Heart right ventricle (tissue), 16 donors: Measurements from ENCODE around the gene TMEM203. TPM values are rescaled to one million over a fixed set of nuclear protein-coding genes. Genes with fewer than 3 reads are reported as not detected.

ENCODE experiments used
- ATAC-seq, 8 donors: fragments of 200-7000 bp; cut with Tn5 transposase; one replicate each; pipeline ENCODE4 v1.9.1; 2020; ENCODE audit warnings: mild to moderate bottlenecking in 8 of 8, moderate library complexity in 8 of 8, moderate number of reproducible peaks in 1 of 8
- DNase-seq, 2 donors: peaks; one replicate each; pipeline ENCODE4 v3.0.0-alpha.2; 2020
- H3K27ac ChIP-seq, 10 donors: fragments of 200-600 bp; sonication (generic) in 2 of 10; one replicate each; pipeline versions ENCODE4 v1.5.0 to v1.8.0; 2020 to 2022; ENCODE audit warnings: mild to moderate bottlenecking in 3 of 10
- H3K27me3 ChIP-seq, 7 donors: fragments of 200-600 bp; one replicate each; pipeline ENCODE4 v1.8.0; 2021 to 2022; ENCODE audit warnings: mild to moderate bottlenecking in 2 of 7
- H3K36me3 ChIP-seq, 9 donors: fragments of 200-600 bp; sonication (generic) in 1 of 9; one replicate each; pipeline versions ENCODE4 v1.5.0 to v1.8.0; 2020 to 2022; ENCODE audit warnings: mild to moderate bottlenecking in 2 of 9
- H3K4me1 ChIP-seq, 9 donors: fragments of 200-600 bp; sonication (generic) in 1 of 9; one replicate each; pipeline versions ENCODE4 v1.5.0 to v1.8.0; 2020 to 2022; ENCODE audit warnings: mild to moderate bottlenecking in 4 of 9
- H3K4me3 ChIP-seq, 10 donors: fragments of 200-600 bp; sonication (generic) in 2 of 10; one replicate each; pipeline versions ENCODE4 v1.5.0 to v1.8.0; 2020 to 2022; ENCODE audit warnings: mild to moderate bottlenecking in 7 of 10, moderate library complexity in 2 of 10
- H3K9me3 ChIP-seq, 11 donors: fragments of 200-600 bp in 10 of 11; sonication (generic) in 2 of 11; one replicate each; pipeline versions ENCODE4 v1.5.0 to v1.8.0; 2013 to 2022; ENCODE audit warnings: mild to moderate bottlenecking in 2 of 11, control low read depth in 1 of 11, moderate library complexity in 1 of 11
- CTCF ChIP-seq, 9 donors: fragments of 200-600 bp; sonication (generic) in 2 of 9; IDR thresholded peaks; one replicate each; pipeline versions ENCODE4 v1.5.0 to v1.8.0; 2021 to 2022; ENCODE audit warnings: antibody characterized with exemption in 9 of 9, mild to moderate bottlenecking in 5 of 9, moderate library complexity in 1 of 9
- WGBS, 2 donors: extraction: QIAGEN DNeasy Blood & Tissue Kit; methylation state at CpG; one replicate each; pipeline ENCODE4 v1.1.7; 2013; ENCODE audit warnings: inconsistent platforms in 1 of 2; 5-methylcytosine and 5-hydroxymethylcytosine counted together
- intact Hi-C, 10 donors: fragments of 100-400 bp; cut with DNase I; formaldehyde crosslinking; loops; one replicate each; pipeline versions ENCODE4 v1.11.1 to v1.14.2; 2022
- long read RNA-seq, 3 donors: library from polyadenylated mRNA; unstranded; transcript quantifications; one replicate each; pipeline ENCODE4 v2.0.0, GENCODE V29; 2020 to 2021
- polyA plus RNA-seq, 2 donors: library from polyadenylated mRNA; stranded (reverse); fragments of 200-250 nt; gene quantifications; one replicate each; pipeline ENCODE4 v1.2.3, GENCODE V29; 2013
- total RNA-seq, 10 donors: library from RNA; stranded (reverse); fragmentation: NEBNext Ultra II Directional in 3 of 10; extraction: Animal tissue kit (Norgen Biotek cat#: 25700) in 3 of 10; gene quantifications; one replicate each; pipeline versions ENCODE4 v1.2.1 to v1.2.4, GENCODE V29; 2021 to 2023
- donor health status: Arrhythmogenic right ventricular cardiomyopathy.
- donor health status: ischemic (EF 13 %, LVEDD 7.1; RV severe dilation, severe dysfunction).
- donor health status: healthy with polysubstance abuse.
- donor health status: DM: no; HTN: yes; CAD: no.
- donor health status: DM: no; HTN: no; CAD: no.
- donor health status: ischemic (EF 25% LVEDD 6.9; RV normal size, moderate dysfunction).
- donor health status: ischemic (EF 25% LVEDD 5.7; RV mildly dilated, moderate dysfunction).
- donor health status: healthy.
- donor health status: DM: yes; HTN: yes; CAD: no.
- donor health status: Ischemic cardiomyopathy.
- donor health status: ischemic (EF 35%, LVEDD 5.7; RV mildly dilated, moderate dysfunction).
- donor health status: nonischemic (EF 11% LVEDD 7.7; RV severe dilation, severe dysfunction).
- donor health status: DM: yes; HTN: yes; CAD: no.
- donor health status: PGD.
- donor health status: ischemic (EF 29% LVEDD 5.4; RV normal size, mild dysfunction).
- donor health status: nonischemic (EF 23%, LVEDD 6.1; RV moderate dilation, normal function).

Gene TMEM203
- 10 to 100 TPM; 36.4 to 46.2 (median 41.7) TPM for total RNA-seq
- polyA plus RNA-seq: 10 to 100 TPM; 39.4 to 51.2 TPM
- long read RNA-seq, donor 1, transcript TMEM203-201 (1 exons, 1,557 nt): major isoform, 109 of 110 reads
- long read RNA-seq, donor 1, partial matches to known transcripts: 0 of 110 reads
- long read RNA-seq, donor 1, other reads (novel, unspliced or antisense): 1 of 110 reads
- long read RNA-seq, donor 2, transcript TMEM203-201 (1 exons, 1,557 nt): major isoform, 102 of 102 reads
- long read RNA-seq, donor 2, partial matches to known transcripts: 0 of 102 reads
- long read RNA-seq, donor 2, other reads (novel, unspliced or antisense): 0 of 102 reads
- long read RNA-seq, donor 3, transcript TMEM203-201 (1 exons, 1,557 nt): major isoform, 7 of 7 reads
- long read RNA-seq, donor 3, partial matches to known transcripts: 0 of 7 reads
- long read RNA-seq, donor 3, other reads (novel, unspliced or antisense): 0 of 7 reads

- Histone ChIP-seq H3K4me3 (peak within 1 kb of the TSS; percentile 31 to 96 (median 86)), H3K4me1 (peaks cover 20 to 58% (median 54%) of the 10 kb centered on the region in 9 donors), H3K27me3 (no peaks in the 10 kb centered on the region), H3K27ac (peak within 1 kb of the TSS in 9 of 10 donors; percentile 75 to 94 (median 89)), H3K9me3 (no peaks in the 10 kb centered on the region), H3K36me3 (peaks cover 0 to 23% (median 0%) of the 10 kb centered on the region in 9 donors)
- intact Hi-C loops: loop anchor here in 1 of 10 donors (1.0 kb wide), 1 partner anchor 17 kb away; the partner anchor contains the start of genes ANAPC2 and SSNA1
- DNase-seq (peak; percentile 94), ATAC-seq (peak; percentile 58 to 74 (median 66))
- 0% methylated on average over 76 to 98 of the region's 98 CpGs for WGBS, 2 donors
- TF ChIP-seq CTCF (IDR thresholded peaks at IDR 0.05): no peak
Observed at GRCh38 chr9:137205126-137206069, at the start of gene TMEM203, which contains the start of gene NDOR1. TMEM203 (minus strand) TSS chr9:137205648; CDS start chr9:137205414, 234 bp downstream. NDOR1 (plus strand) TSS chr9:137205700; CDS start chr9:137205778, 78 bp downstream.

- 1% methylated on average over 87 to 105 of the region's 105 CpGs for WGBS, 2 donors
- Histone ChIP-seq H3K9me3 (no peaks in the 10 kb centered on the region), H3K27me3 (no peaks in the 10 kb centered on the region), H3K4me3 (peak within 1 kb of the TSS; percentile 85 to 100 (median 98)), H3K27ac (peak within 1 kb of the TSS; percentile 68 to 94 (median 86)), H3K36me3 (peaks cover 0 to 39% (median 16%) of the 10 kb centered on the region in 9 donors), H3K4me1 (peaks cover 15 to 42% (median 34%) of the 10 kb centered on the region in 9 donors)
- ATAC-seq (peak; percentile 80 to 94 (median 90)), DNase-seq (peak; percentile 93 to 97)
- peak in 4 of 9 donors; percentile 17 to 37 (median 26) for TF ChIP-seq CTCF (IDR thresholded peaks at IDR 0.05)
- intact Hi-C loops: no loop called here
Observed at GRCh38 chr9:137254624-137255447, 49.4 kb upstream of the TMEM203 start, which contains the start of gene NELFB. NELFB (plus strand) TSS chr9:137255327.

GRCh38 chr9:137253717-137254623 lies 48.5 kb upstream of the TMEM203 start:
- 68 to 69% methylated on average over 21 of the region's 21 CpGs for WGBS, 2 donors
- intact Hi-C loops: loop anchor here in 1 of 10 donors (1.0 kb wide), 1 partner anchor 12 kb away; no protein-coding TSS in a partner anchor
- Histone ChIP-seq H3K9me3 (no peaks in the 10 kb centered on the region), H3K27ac (peak overlapping the region in 9 of 10 donors; percentile 75 to 94 (median 85)), H3K36me3 (peaks cover 0 to 30% (median 10%) of the 10 kb centered on the region in 9 donors), H3K4me3 (peak overlapping the region; percentile 60 to 100 (median 98)), H3K27me3 (no peaks in the 10 kb centered on the region), H3K4me1 (peaks cover 15 to 46% (median 35%) of the 10 kb centered on the region in 9 donors)
- ATAC-seq (peak in 1 of 8 donors; percentile 5), DNase-seq (no peak)
- TF ChIP-seq CTCF (IDR thresholded peaks at IDR 0.05): no peak
